ENCODE results near the gene ZP3.
"Not testable (repeated sequence)": the region's sequence is repeated elsewhere in the genome, so short reads cannot be mapped to it uniquely, and the experiment has no call there.

Gene ZP3

DNA sequence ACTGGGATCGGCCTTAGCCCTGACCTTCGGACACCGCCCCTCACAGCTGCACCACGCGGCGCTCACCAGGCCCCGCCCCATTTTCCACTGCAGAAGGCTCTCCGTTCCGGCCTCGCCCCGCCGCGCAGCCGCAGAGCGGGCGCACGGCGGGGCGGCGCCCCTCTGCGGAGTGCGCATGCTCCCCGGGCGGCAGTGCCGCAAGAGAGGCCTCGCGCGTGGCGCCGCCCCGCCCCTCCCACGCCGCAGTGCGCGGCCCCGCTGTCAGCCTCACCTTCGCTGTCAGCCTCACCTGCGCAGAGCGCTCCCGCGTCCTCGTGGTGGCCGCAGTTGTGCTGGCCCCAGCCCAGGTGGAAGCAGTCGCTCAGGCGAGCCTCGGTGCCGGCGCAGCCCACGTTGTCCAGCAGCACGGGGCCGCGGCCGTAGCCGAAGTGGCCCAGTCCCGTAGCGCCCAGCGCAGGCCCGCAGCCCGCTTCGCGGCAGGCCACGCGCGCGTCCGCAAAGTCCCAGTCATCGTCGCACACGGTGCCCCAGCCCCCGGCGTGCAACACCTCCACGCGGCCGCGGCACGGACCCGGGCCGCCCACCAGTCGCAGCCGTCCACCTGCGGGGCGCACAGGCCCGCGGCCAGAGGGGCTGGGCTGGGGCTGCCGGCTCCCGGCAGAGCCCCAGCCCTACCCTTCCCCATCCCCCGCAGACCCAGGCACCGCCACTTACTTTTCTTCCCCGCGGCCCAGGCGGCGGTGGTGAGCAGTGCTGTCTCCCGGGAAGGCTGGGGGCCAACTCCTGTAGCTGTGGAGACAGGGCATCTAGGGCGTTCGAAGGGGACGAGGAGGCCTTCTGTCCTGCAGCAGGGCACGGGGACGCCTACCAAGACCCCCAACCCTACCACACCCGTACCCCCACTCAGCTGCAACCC, 31.4 kb upstream of the ZP3 start:
- Histone ChIP-seq H3K4me1 (peaks cover 0 to 33% (median 20%) of the 10 kb centered on the region in 4 donors), H3K27ac (peak overlapping the region; percentile 72 to 85), H3K4me3 (peak overlapping the region; percentile 56 to 70), H3K9me3 (no peaks in the 10 kb centered on the region), H3K27me3 (no peaks in the 10 kb centered on the region), H3K36me3 (no peaks in the 10 kb centered on the region)
- peak; percentile 93 to 97 for DNase-seq
- TF ChIP-seq, protein P1, sequence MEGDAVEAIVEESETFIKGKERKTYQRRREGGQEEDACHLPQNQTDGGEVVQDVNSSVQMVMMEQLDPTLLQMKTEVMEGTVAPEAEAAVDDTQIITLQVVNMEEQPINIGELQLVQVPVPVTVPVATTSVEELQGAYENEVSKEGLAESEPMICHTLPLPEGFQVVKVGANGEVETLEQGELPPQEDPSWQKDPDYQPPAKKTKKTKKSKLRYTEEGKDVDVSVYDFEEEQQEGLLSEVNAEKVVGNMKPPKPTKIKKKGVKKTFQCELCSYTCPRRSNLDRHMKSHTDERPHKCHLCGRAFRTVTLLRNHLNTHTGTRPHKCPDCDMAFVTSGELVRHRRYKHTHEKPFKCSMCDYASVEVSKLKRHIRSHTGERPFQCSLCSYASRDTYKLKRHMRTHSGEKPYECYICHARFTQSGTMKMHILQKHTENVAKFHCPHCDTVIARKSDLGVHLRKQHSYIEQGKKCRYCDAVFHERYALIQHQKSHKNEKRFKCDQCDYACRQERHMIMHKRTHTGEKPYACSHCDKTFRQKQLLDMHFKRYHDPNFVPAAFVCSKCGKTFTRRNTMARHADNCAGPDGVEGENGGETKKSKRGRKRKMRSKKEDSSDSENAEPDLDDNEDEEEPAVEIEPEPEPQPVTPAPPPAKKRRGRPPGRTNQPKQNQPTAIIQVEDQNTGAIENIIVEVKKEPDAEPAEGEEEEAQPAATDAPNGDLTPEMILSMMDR (IDR thresholded peaks at IDR 0.05): no peak
- intact Hi-C loops (cut with DNase I; ENCODE audit: low total_unique reads): no loop called here

GRCh38 chr7:76394957-76395356, 29.8 kb upstream of the ZP3 start:
- DNase-seq: no peak
- Histone ChIP-seq H3K36me3 (no peaks in the 10 kb centered on the region), H3K9me3 (no peaks in the 10 kb centered on the region), H3K4me1 (peaks cover 0 to 25% (median 17%) of the 10 kb centered on the region in 4 donors), H3K27me3 (no peaks in the 10 kb centered on the region), H3K27ac (no peak overlapping the region), H3K4me3 (no peak overlapping the region)
- TF ChIP-seq, protein P1 (IDR thresholded peaks at IDR 0.05): no peak
- intact Hi-C loops (cut with DNase I; ENCODE audit: low total_unique reads): no loop called here

- H3K4me3 ChIP-seq; DNase-seq; H3K27ac ChIP-seq; H3K27me3 ChIP-seq; intact Hi-C loops (cut with DNase I; ENCODE audit: low total_unique reads); H3K9me3 ChIP-seq; H3K36me3 ChIP-seq: not testable (repeated sequence)
- peaks cover 0 to 25% (median 17%) of the 10 kb centered on the region in 4 donors for H3K4me1 ChIP-seq
Observed at GRCh38 chr7:76395605-76395964, 29.2 kb upstream of the ZP3 start.

DNA sequence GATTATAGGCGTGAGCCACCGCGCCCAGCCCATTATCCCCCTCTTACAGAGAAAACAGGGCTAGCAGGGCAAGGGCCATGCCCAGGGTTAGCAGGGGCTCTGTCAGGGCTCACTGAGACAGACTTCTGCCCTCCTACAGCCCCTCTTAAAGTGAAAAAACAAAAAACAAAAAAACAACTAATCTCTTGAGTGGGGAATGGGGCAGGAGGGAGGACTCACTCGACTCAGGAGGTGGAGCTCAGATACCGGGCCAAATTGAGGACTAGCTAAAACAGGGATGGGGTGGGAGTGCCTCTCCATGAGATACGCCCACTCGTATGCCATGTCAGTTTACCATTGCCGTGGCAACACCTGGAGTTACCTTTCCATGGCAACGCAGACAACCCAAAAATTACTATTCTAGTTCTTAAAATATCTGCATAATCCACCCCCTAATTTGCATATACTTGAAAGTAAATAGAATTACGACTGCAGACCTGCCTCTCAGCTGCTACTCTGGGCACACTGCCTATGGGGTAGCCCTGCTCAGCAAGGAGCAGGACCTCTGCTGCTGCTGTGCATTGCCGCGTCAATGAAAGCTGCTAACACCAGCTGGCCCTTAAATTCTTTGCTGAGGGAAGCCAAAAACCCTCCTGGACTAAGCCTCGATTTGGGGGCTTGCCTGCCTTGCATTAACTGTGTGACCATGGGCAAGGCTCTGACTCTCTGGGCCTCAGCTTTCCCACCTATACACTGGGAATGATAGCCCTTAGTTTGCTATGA, 28.6 kb upstream of the ZP3 start:
- H3K4me3 ChIP-seq: no peak overlapping the region
- TF ChIP-seq, protein P1 (IDR thresholded peaks at IDR 0.05): no peak
- no peaks in the 10 kb centered on the region for H3K9me3 ChIP-seq
- H3K4me1 ChIP-seq: peaks cover 0 to 25% (median 17%) of the 10 kb centered on the region in 4 donors
- no peaks in the 10 kb centered on the region for H3K36me3 ChIP-seq
- intact Hi-C loops (cut with DNase I; ENCODE audit: low total_unique reads): no loop called here
- H3K27me3 ChIP-seq: no peaks in the 10 kb centered on the region
- DNase-seq: no peak
- no peak overlapping the region for H3K27ac ChIP-seq

DNA sequence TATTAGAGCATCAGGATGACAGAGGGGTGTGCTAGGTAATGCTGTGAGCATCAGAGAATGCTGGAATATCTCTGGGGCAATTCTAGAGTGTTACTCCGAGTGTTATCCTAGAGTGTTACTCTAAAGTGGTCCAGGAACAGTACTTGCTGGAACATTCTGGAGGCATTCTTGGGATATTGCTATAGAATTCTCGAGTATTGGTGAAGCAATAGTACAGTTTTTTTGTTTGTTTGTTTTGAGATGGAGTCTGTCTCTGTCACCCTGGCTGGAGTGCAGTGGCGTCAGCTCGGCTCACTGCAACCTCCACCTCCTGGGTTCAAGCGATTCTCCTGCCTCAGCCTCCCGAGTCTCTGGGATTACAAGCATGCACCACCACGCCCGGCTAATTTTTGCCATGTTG, 27.9 kb upstream of the ZP3 start:
- H3K4me3 ChIP-seq: peak overlapping the region; percentile 49 to 56
- intact Hi-C loops (cut with DNase I; ENCODE audit: low total_unique reads): no loop called here
- no peak for DNase-seq
- no peaks in the 10 kb centered on the region for H3K36me3 ChIP-seq
- no peaks in the 10 kb centered on the region for H3K9me3 ChIP-seq
- TF ChIP-seq, protein P1 (IDR thresholded peaks at IDR 0.05): no peak
- H3K27ac ChIP-seq: no peak overlapping the region
- peaks cover 0 to 25% (median 17%) of the 10 kb centered on the region in 4 donors for H3K4me1 ChIP-seq
- no peaks in the 10 kb centered on the region for H3K27me3 ChIP-seq

Data from tibial artery (tissue), 4 donors.